ENCODE measurements around the gene MAU2.
A peak's percentile ranks its signal among the peaks of the same experiment; 100 is the strongest.

GRCh38 chr19:19315444-19315843 lies 5.2 kb upstream of the MAU2 start:
- TF ChIP-seq CTCF (IDR thresholded peaks at IDR 0.05; ENCODE audit: low read depth, low read length) (peak; percentile 29; the same call in 1 of the 2 replicates), EZH2phosphoT487 (IDR thresholded peaks at IDR 0.05; ENCODE audit: low read depth) (no peak)

Data from OCI-LY3 (cell line).